DND-41 (cell line): ENCODE data around the gene DYNC1H1.

ENCODE experiments used
- ATAC-seq: fragments of 200-7000 bp; cut with Tn5 transposase; 3 replicates; pipeline ENCODE4 v1.9.1; 2021; ENCODE audit warnings: low read depth; ENCODE audit not compliant: insufficient read depth
- DNase-seq: peaks from one replicate; pipeline ENCODE4 v3.0.0-alpha.2; 2020
- H2AFZ ChIP-seq: 2 replicates; pipeline ENCODE4 v1.6.0; 2012; ENCODE audit warnings: low read depth, low read length
- H3K27ac ChIP-seq: 2 replicates; pipeline ENCODE4 v1.5.1; 2012; ENCODE audit warnings: low read length, inconsistent platforms
- H3K27me3 ChIP-seq: fragments of 200-600 bp; sonication (generic); 2 replicates; pipeline ENCODE4 v1.6.0; 2012; ENCODE audit warnings: low read length, mild to moderate bottlenecking, inconsistent platforms; ENCODE audit not compliant: insufficient read depth, poor library complexity
- H3K36me3 ChIP-seq: 2 replicates; pipeline ENCODE4 v1.5.1; 2012; ENCODE audit warnings: low read length, inconsistent platforms; ENCODE audit not compliant: insufficient read depth
- H3K4me1 ChIP-seq: 2 replicates; pipeline ENCODE4 v1.5.1; 2012; ENCODE audit warnings: mild to moderate bottlenecking, low read length; ENCODE audit not compliant: insufficient read depth
- H3K4me2 ChIP-seq: 2 replicates; pipeline ENCODE4 v1.6.0; 2012; ENCODE audit warnings: mild to moderate bottlenecking, moderate library complexity, low read length, inconsistent platforms; ENCODE audit not compliant: insufficient read depth
- H3K4me3 ChIP-seq, 2 experiments: fragments of 200-600 bp in 1 of 2; shearing (Covaris generic) in 1 of 2; 2 replicates each; pipeline ENCODE4 v1.5.1; 2012 to 2016; ENCODE audit warnings: inconsistent platforms in 2 of 2, low read length in 2 of 2, mild to moderate bottlenecking in 2 of 2, low read depth in 1 of 2, moderate library complexity in 1 of 2
- H3K79me2 ChIP-seq: 2 replicates; pipeline ENCODE4 v1.6.0; 2012; ENCODE audit warnings: low read length, inconsistent platforms; ENCODE audit not compliant: insufficient read depth
- H3K9ac ChIP-seq: 2 replicates; pipeline ENCODE4 v1.6.0; 2012; ENCODE audit warnings: low read depth, mild to moderate bottlenecking, inconsistent platforms, low read length, moderate library complexity
- H3K9me3 ChIP-seq: 2 replicates; pipeline ENCODE4 v1.5.1; 2012; ENCODE audit warnings: low read length, moderate library complexity, mild to moderate bottlenecking, inconsistent platforms; ENCODE audit not compliant: insufficient read depth, severe bottlenecking
- H4K20me1 ChIP-seq: 2 replicates; pipeline ENCODE4 v1.6.0; 2012; ENCODE audit warnings: low read length; ENCODE audit not compliant: insufficient read depth
- EZH2 ChIP-seq: IDR thresholded peaks from 3 replicates; pipeline ENCODE4 v1.6.1; 2012; ENCODE audit warnings: borderline replicate concordance, low read depth, mild to moderate bottlenecking, moderate library complexity, low read length, inconsistent platforms; ENCODE audit not compliant: severe bottlenecking
- TF ChIP-seq, protein P1 (sequence below): IDR thresholded peaks from 2 replicates; pipeline ENCODE4 v1.5.1; 2012; ENCODE audit warnings: borderline replicate concordance, low read length, moderate library complexity, mild to moderate bottlenecking; ENCODE audit not compliant: poor library complexity, severe bottlenecking; ENCODE audit errors: extremely low read depth

Gene DYNC1H1

DNA sequence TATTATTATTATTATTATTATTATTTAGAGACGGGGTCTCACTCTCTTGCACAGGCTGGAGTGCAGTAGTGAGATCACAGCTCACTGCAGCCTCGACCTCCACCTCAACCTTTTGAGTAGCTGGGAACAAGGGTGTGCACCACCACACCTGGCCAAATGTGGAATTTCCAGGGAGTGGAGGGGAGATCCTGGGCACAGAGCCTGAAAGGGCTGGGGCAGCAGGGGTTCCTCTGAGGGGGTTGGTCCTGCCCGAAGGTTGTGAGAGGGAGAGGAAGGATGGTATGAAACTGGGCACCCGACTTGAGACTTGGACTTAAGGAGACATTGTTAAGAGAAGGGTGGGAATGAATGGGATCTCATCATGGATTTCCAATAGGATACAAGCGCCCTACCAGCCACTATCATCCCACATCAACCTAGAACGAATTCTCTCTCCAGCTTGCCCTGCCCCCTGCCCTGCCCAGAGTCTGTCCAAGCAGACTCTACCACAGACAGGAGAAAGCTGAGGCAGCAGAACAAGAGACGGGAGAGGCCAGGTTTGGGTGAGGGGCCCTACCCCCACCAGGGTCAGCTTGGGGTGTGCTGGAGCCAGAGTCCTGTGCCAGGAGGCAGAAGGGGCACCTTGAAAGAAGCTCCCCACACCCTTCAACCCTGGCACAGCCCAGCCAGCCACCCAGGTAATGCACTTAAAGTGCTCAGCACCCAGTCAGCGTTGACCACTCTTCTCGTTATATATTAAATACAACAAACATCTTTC is 2.4 kb upstream of the DYNC1H1 start:
- H2AFZ ChIP-seq: no peak overlapping the region

DNA sequence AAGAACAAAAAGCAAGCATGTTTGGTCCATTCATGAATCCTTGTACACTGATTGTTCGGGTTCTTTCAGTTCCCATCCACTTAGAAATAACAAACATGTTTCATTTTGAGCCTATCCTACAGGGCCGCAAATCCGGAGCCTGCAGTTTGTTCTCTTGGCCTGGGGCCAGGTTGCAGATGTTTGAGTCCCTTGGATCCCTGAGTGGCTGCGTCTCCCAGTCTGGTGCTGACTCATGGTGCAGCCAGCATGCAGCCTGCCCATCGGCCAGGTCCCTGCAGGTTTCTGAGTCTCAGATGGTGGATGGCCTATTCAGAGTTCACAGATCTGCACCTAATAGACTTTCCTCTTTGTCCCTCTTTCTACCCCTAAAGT is 1.9 kb upstream of the DYNC1H1 start:
- no peak for DNase-seq
- no peak overlapping the region for H3K4me3 ChIP-seq
- H3K9me3 ChIP-seq: no peaks in the 10 kb centered on the region
- no peak for ATAC-seq
- peaks cover 10% of the 10 kb centered on the region for H4K20me1 ChIP-seq
- TF ChIP-seq, protein P1, sequence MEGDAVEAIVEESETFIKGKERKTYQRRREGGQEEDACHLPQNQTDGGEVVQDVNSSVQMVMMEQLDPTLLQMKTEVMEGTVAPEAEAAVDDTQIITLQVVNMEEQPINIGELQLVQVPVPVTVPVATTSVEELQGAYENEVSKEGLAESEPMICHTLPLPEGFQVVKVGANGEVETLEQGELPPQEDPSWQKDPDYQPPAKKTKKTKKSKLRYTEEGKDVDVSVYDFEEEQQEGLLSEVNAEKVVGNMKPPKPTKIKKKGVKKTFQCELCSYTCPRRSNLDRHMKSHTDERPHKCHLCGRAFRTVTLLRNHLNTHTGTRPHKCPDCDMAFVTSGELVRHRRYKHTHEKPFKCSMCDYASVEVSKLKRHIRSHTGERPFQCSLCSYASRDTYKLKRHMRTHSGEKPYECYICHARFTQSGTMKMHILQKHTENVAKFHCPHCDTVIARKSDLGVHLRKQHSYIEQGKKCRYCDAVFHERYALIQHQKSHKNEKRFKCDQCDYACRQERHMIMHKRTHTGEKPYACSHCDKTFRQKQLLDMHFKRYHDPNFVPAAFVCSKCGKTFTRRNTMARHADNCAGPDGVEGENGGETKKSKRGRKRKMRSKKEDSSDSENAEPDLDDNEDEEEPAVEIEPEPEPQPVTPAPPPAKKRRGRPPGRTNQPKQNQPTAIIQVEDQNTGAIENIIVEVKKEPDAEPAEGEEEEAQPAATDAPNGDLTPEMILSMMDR: no peak
- no peak for TF ChIP-seq EZH2
- H3K4me2 ChIP-seq: no peak overlapping the region
- peaks cover 32% of the 10 kb centered on the region for H3K79me2 ChIP-seq
- no peaks in the 10 kb centered on the region for H3K27me3 ChIP-seq
- peaks cover 6% of the 10 kb centered on the region; the same call in 1 of the 2 replicates for H3K36me3 ChIP-seq
- no peak overlapping the region for H3K9ac ChIP-seq
- H3K4me1 ChIP-seq: peaks cover 32% of the 10 kb centered on the region
- no peak overlapping the region for H2AFZ ChIP-seq
- no peak overlapping the region for H3K27ac ChIP-seq

More for the DNA sequence above, 2.4 kb upstream of the DYNC1H1 start:
- no peak overlapping the region for H3K4me2 ChIP-seq
- H3K36me3 ChIP-seq: peaks cover 5% of the 10 kb centered on the region; the same call in 1 of the 2 replicates
- peaks cover 8% of the 10 kb centered on the region for H4K20me1 ChIP-seq
- no peaks in the 10 kb centered on the region for H3K9me3 ChIP-seq
- no peak overlapping the region for H3K9ac ChIP-seq
- TF ChIP-seq, protein P1: no peak
- no peak for TF ChIP-seq EZH2
- DNase-seq (no peak), ATAC-seq (no peak)
- H3K4me1 ChIP-seq: peaks cover 29% of the 10 kb centered on the region
- H3K27ac ChIP-seq: no peak overlapping the region
- H3K27me3 ChIP-seq: no peaks in the 10 kb centered on the region
- peaks cover 26% of the 10 kb centered on the region for H3K79me2 ChIP-seq
- H3K4me3 ChIP-seq: no peak overlapping the region

DNA sequence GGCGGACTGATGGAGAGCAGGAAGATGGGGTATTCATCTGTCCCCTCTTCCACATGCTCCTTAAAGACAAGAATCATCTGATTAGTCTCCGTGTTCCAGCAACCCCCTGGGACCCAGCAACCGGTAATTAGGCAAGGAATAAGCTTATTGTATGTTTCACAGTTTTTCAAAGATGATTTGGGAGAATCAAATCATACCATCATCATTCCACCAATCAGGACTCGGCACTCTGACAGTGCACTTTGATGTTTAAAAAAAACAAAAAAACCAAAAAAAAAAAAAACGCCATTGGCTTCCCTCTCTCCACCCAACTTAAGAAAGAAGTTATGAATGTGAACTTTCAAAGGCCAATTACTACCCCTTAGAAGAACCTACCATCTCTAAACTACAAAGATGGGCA is 1.3 kb upstream of the DYNC1H1 start:
- no peak overlapping the region for H3K9ac ChIP-seq
- H3K79me2 ChIP-seq: peaks cover 37% of the 10 kb centered on the region
- H3K36me3 ChIP-seq: peaks cover 12% of the 10 kb centered on the region
- H3K9me3 ChIP-seq: no peaks in the 10 kb centered on the region
- H3K4me2 ChIP-seq: no peak overlapping the region
- H3K27ac ChIP-seq: no peak overlapping the region
- no peak overlapping the region for H2AFZ ChIP-seq
- peaks cover 13% of the 10 kb centered on the region for H4K20me1 ChIP-seq
- no peak for ATAC-seq
- no peak overlapping the region for H3K4me3 ChIP-seq
- no peak for DNase-seq
- H3K4me1 ChIP-seq: peaks cover 38% of the 10 kb centered on the region
- H3K27me3 ChIP-seq: no peaks in the 10 kb centered on the region
- no peak for TF ChIP-seq EZH2
- TF ChIP-seq, protein P1: no peak
